GM21786 (cell line): ENCODE measurements around the gene UBE2G2.

Source experiments
- ATAC-seq: cut with Tn5 transposase; IDR thresholded peaks from one replicate; pipeline ENCODE4 v1.9.1; 2021; ENCODE audit not compliant: unreplicated experiment

UBE2G2 gene

GRCh38 chr21:44766014-44766817, 35.4 kb downstream of the UBE2G2 start:
- no peak for ATAC-seq

DNA sequence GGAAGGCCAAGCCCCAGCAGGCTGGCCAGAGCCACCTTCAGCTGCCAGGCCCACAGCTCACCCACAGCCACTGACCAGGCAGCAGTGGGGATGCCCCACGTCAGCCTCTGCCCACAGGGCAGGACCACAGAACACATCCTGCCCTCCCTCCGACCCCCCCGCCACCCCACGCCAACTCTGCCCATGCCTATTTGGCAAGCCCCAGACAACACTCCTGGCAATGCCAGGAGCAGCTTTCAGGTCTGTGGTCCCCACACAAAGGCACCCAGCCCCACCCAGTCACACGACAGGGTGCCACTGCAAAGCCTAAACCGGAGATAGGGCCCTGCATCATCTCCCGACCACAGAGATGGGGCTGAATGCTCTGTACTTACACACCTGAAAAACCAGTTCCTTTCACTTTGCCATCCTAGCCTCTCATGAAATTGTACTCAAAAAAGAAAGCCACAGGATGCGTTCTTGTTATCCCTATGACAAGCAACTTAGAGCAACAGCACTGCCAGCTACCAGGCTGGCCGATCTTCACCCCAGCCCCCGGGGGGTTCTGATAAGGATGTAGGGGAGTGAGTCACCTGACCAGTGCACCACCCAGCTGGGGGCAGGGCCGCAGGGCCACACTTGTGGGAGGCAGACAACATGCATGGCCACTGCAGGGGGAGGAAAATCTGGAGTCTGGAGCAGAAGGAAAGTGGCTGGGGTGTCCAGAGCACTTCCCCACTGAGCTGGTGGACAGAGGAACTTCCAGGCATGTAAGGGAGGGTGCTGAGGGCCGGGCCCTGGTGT, 36.2 kb downstream of the UBE2G2 start:
- no peak for ATAC-seq

GRCh38 chr21:44764319-44765230, 37.0 kb downstream of the UBE2G2 start:
- no peak for ATAC-seq

GRCh38 chr21:44763451-44764318, 37.9 kb downstream of the UBE2G2 start:
- no peak for ATAC-seq

DNA sequence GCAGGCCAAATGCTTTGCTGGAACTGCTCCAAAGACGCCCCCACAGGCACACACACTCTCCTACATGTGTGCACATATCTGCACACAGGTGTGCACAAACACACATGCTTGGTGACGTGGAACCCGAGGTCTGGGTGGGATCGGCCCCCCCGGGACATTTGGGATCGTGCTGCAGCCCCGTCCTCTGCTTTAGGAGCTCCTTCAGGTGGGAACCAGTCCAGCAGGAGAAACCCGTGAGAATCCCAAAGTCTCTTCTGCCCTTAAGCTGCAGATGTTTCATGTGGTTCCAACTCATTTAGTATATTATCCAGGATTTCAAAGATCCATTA, 38.6 kb downstream of the UBE2G2 start:
- ATAC-seq = no peak

GRCh38 chr21:44762221-44763049, 39.2 kb downstream of the UBE2G2 start:
- no peak for ATAC-seq

DNA sequence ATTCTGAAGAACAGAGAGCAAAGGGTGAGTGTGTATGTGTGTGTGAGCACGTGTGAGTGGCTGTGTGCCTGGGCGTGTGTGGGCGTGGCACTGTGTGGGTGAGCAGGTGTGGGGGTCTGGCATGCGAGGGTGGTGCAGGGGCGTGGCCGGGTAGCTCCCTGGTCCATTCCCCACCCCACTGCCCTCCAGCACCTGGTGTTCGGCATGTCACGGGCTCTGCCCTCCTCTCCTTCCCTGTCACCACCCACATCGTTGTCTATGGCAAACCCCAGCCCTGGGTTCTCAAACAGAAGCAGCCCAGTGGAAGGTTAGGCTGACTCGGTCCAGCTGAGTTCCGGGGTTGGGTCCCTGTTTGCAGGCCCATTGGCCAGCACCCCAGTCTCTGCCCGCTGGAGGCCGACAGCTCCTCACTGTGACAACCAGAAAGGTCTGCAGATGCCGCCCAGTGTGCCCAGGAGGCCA, 39.8 kb downstream of the UBE2G2 start:
- no peak for ATAC-seq

GRCh38 chr21:44761011-44761729, 40.5 kb downstream of the UBE2G2 start:
- no peak for ATAC-seq

- ATAC-seq = no peak
These were observed 41.2 kb downstream of the UBE2G2 start for GRCh38 chr21:44760376-44760775.

GRCh38 chr21:44759628-44760285, 41.9 kb downstream of the UBE2G2 start:
- ATAC-seq = no peak

- ATAC-seq = no peak
These were observed 42.6 kb downstream of the UBE2G2 start for GRCh38 chr21:44758781-44759627.

GRCh38 chr21:44758141-44758561, 43.5 kb downstream of the UBE2G2 start:
- no peak for ATAC-seq

- ATAC-seq = no peak
These were observed 43.9 kb downstream of the UBE2G2 start for GRCh38 chr21:44757731-44758130.

DNA sequence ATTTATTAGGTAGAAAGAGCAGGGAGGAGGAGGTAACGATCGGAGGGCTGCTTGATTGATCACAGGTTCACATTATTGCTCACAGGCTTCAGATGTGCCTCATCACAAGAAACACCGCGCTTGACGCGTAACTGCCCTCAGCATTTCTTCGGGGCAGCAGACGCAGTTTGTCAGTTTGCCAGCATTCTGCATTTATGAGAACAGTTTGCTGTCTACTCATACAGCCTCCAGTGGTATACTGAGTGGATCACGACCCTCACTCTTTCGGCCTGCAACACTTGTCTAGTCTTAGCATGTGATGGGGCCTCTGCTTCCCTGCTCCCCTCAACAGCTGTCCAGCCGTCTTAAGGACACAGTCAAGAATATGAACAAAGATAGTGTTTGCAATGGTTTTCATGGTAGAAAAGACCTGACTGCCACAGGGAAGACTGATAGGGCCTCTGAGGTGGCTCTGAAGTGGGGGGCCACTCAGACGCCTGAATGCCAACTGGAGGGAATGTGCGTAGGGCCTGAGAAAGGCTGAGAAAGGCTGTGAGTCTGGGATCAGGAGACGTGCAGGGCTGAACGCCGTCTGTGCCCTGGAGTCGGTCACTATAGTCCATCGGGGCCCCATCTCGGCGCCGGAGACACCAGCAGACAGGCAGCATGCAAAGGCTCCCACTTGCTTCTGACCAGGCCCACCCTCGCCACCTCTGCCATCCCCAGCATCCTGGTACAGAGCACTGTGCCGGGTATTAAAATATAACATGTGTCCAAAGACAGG, 45.0 kb downstream of the UBE2G2 start:
- no peak for ATAC-seq

DNA sequence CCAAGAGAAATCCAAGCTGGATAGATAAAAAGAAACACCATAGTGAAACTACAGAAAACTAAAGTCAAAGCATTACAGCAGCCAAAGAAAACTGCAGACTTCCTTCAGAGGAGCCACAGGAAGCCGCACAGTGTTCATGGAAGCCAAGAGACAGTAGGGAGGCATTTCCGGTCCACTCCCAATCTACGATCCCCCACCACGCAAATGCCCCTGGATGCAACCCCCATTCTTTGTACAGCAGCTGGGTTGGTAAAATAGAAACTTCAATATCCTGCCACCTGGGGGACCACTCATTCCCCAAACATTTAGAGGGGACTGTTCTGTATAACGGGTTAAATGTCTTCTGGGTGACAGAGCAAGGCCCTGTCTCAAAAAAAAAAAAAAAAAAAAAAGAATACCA, 46.4 kb downstream of the UBE2G2 start:
- no peak for ATAC-seq

GRCh38 chr21:44753357-44753756, 48.3 kb downstream of the UBE2G2 start:
- no peak for ATAC-seq
